Hematopoietic multipotent progenitor cell treated with erythropoietin and hydrocortisone succinate and interleukin-3 and kit ligand, for 15 days (in vitro differentiated cells): ENCODE results near the gene ADAMTS14.

ENCODE experiments used
- DNase-seq: peaks from one replicate; pipeline ENCODE4 v3.0.0-alpha.2; 2015; ENCODE audit warnings: low spot score

The ADAMTS14 gene

GRCh38 chr10:70674560-70675495 lies 2.5 kb downstream of the ADAMTS14 start:
- DNase-seq: no peak

GRCh38 chr10:70675496-70676161 lies 3.3 kb downstream of the ADAMTS14 start:
- no peak for DNase-seq

GRCh38 chr10:70676511-70676910 lies 4.2 kb downstream of the ADAMTS14 start:
- no peak for DNase-seq

GRCh38 chr10:70677016-70677415 lies 4.7 kb downstream of the ADAMTS14 start:
- DNase-seq: no peak

- DNase-seq: no peak
Observed at GRCh38 chr10:70677620-70678249, 5.4 kb downstream of the ADAMTS14 start.

- DNase-seq: no peak
Observed at GRCh38 chr10:70678250-70678635, 5.9 kb downstream of the ADAMTS14 start.

- DNase-seq: no peak
Observed at GRCh38 chr10:70678757-70679489, 6.6 kb downstream of the ADAMTS14 start.

- no peak for DNase-seq
Observed at GRCh38 chr10:70679498-70679897, 7.2 kb downstream of the ADAMTS14 start.

GRCh38 chr10:70680899-70681730 lies 8.8 kb downstream of the ADAMTS14 start:
- DNase-seq: no peak

GRCh38 chr10:70681731-70682005 lies 9.4 kb downstream of the ADAMTS14 start:
- no peak for DNase-seq

GRCh38 chr10:70682920-70683600 lies 10.8 kb downstream of the ADAMTS14 start:
- DNase-seq: no peak

- DNase-seq: no peak
Observed at GRCh38 chr10:70683601-70683934, 11.3 kb downstream of the ADAMTS14 start.

GRCh38 chr10:70683940-70684339 lies 11.6 kb downstream of the ADAMTS14 start:
- no peak for DNase-seq

- DNase-seq: no peak
Observed at GRCh38 chr10:70684374-70684773, 12.1 kb downstream of the ADAMTS14 start.

GRCh38 chr10:70684839-70685454 lies 12.6 kb downstream of the ADAMTS14 start:
- no peak for DNase-seq

GRCh38 chr10:70685455-70685911 lies 13.2 kb downstream of the ADAMTS14 start:
- no peak for DNase-seq

GRCh38 chr10:70688828-70689227 lies 16.5 kb downstream of the ADAMTS14 start:
- DNase-seq: no peak

GRCh38 chr10:70689661-70690060 lies 17.4 kb downstream of the ADAMTS14 start:
- DNase-seq: no peak

- no peak for DNase-seq
Observed at GRCh38 chr10:70690589-70690988, 18.3 kb downstream of the ADAMTS14 start.

- no peak for DNase-seq
Observed at GRCh38 chr10:70691611-70692010, 19.3 kb downstream of the ADAMTS14 start.
